ENCODE measurements around the gene SWAP70. TPM values are rescaled to one million over a fixed set of nuclear protein-coding genes. Genes with fewer than 3 reads are reported as not detected.

SWAP70 gene
- total and polyA plus RNA-seq, 2 experiments from 2014 or later, result 30.3 to 33.3 TPM

GRCh38 chr11:9719566-9720289 lies 55.9 kb downstream of the SWAP70 start (continued):
- TF ChIP-seq, protein P1, sequence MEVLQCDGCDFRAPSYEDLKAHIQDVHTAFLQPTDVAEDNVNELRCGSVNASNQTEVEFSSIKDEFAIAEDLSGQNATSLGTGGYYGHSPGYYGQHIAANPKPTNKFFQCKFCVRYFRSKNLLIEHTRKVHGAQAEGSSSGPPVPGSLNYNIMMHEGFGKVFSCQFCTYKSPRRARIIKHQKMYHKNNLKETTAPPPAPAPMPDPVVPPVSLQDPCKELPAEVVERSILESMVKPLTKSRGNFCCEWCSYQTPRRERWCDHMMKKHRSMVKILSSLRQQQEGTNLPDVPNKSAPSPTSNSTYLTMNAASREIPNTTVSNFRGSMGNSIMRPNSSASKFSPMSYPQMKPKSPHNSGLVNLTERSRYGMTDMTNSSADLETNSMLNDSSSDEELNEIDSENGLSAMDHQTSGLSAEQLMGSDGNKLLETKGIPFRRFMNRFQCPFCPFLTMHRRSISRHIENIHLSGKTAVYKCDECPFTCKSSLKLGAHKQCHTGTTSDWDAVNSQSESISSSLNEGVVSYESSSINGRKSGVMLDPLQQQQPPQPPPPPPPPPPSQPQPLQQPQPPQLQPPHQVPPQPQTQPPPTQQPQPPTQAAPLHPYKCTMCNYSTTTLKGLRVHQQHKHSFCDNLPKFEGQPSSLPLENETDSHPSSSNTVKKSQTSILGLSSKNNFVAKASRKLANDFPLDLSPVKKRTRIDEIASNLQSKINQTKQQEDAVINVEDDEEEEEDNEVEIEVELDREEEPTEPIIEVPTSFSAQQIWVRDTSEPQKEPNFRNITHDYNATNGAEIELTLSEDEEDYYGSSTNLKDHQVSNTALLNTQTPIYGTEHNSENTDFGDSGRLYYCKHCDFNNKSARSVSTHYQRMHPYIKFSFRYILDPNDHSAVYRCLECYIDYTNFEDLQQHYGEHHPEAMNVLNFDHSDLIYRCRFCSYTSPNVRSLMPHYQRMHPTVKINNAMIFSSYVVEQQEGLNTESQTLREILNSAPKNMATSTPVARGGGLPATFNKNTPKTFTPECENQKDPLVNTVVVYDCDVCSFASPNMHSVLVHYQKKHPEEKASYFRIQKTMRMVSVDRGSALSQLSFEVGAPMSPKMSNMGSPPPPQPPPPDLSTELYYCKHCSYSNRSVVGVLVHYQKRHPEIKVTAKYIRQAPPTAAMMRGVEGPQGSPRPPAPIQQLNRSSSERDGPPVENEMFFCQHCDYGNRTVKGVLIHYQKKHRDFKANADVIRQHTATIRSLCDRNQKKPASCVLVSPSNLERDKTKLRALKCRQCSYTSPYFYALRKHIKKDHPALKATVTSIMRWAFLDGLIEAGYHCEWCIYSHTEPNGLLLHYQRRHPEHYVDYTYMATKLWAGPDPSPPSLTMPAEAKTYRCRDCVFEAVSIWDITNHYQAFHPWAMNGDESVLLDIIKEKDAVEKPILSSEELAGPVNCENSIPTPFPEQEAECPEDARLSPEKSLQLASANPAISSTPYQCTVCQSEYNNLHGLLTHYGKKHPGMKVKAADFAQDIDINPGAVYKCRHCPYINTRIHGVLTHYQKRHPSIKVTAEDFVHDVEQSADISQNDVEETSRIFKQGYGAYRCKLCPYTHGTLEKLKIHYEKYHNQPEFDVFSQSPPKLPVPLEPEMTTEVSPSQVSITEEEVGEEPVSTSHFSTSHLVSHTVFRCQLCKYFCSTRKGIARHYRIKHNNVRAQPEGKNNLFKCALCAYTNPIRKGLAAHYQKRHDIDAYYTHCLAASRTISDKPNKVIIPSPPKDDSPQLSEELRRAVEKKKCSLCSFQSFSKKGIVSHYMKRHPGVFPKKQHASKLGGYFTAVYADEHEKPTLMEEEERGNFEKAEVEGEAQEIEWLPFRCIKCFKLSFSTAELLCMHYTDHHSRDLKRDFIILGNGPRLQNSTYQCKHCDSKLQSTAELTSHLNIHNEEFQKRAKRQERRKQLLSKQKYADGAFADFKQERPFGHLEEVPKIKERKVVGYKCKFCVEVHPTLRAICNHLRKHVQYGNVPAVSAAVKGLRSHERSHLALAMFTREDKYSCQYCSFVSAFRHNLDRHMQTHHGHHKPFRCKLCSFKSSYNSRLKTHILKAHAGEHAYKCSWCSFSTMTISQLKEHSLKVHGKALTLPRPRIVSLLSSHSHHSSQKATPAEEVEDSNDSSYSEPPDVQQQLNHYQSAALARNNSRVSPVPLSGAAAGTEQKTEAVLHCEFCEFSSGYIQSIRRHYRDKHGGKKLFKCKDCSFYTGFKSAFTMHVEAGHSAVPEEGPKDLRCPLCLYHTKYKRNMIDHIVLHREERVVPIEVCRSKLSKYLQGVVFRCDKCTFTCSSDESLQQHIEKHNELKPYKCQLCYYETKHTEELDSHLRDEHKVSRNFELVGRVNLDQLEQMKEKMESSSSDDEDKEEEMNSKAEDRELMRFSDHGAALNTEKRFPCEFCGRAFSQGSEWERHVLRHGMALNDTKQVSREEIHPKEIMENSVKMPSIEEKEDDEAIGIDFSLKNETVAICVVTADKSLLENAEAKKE (CRISPR knock-in tag; IDR thresholded peaks at IDR 0.05), result no peak

GRCh38 chr11:9720290-9720630 lies 56.4 kb downstream of the SWAP70 start:
- H3K9me3 Mint-ChIP-seq, result no peaks in the 10 kb centered on the region
- H2AFZ ChIP-seq, result no peak overlapping the region
- H3K4me3 ChIP-seq, result no peak overlapping the region
- no peak overlapping the region for H3K4me3 Mint-ChIP-seq
- peaks cover 12% of the 10 kb centered on the region for H3K36me3 Mint-ChIP-seq (ENCODE audit: low read depth)
- no peaks in the 10 kb centered on the region for H3K27me3 ChIP-seq (ENCODE audit: insufficient read depth)
- H4K20me1 ChIP-seq (replicated peaks; ENCODE audit: insufficient read depth), result no peaks in the 10 kb centered on the region
- no peaks in the 10 kb centered on the region for H3F3A ChIP-seq (replicated peaks; ENCODE audit: low read depth)
- H3K9me2 ChIP-seq (ENCODE audit: insufficient read depth), result no peaks in the 10 kb centered on the region
- H3K27me3 Mint-ChIP-seq (ENCODE audit: insufficient read depth, low read depth, poor library complexity), result no peaks in the 10 kb centered on the region
- no peak overlapping the region for H3K27ac Mint-ChIP-seq
- H3K4me1 Mint-ChIP-seq, result peaks cover 14% of the 10 kb centered on the region
- no peaks in the 10 kb centered on the region; the same call in 1 of the 2 replicates for H3K36me3 ChIP-seq (ENCODE audit: insufficient read depth)
- H3K79me2 ChIP-seq (replicated peaks; ENCODE audit: insufficient read depth), result no peaks in the 10 kb centered on the region
- TF ChIP-seq EZH2phosphoT487 (IDR thresholded peaks at IDR 0.05; ENCODE audit: unreplicated experiment), result no peak
- no peak overlapping the region for H3K4me2 ChIP-seq
- DNase-seq (ENCODE audit: low spot score) (no peak), ATAC-seq (no peak)
- H3K27ac ChIP-seq (ENCODE audit: low read depth), result no peak overlapping the region
- H3K4me1 ChIP-seq (ENCODE audit: insufficient read depth), result peaks cover 7% of the 10 kb centered on the region

- Histone ChIP-seq H3K4me3 (no peak overlapping the region), H3K27me3 (ENCODE audit: insufficient read depth) (no peaks in the 10 kb centered on the region), H3K9me2 (ENCODE audit: insufficient read depth) (no peaks in the 10 kb centered on the region), H3K79me2 (replicated peaks; ENCODE audit: insufficient read depth) (no peaks in the 10 kb centered on the region), H3K27ac (ENCODE audit: low read depth) (no peak overlapping the region), H3K4me1 (ENCODE audit: insufficient read depth) (peaks cover 7% of the 10 kb centered on the region), H3F3A (replicated peaks; ENCODE audit: low read depth) (no peaks in the 10 kb centered on the region), H3K4me2 (no peak overlapping the region), H3K36me3 (ENCODE audit: insufficient read depth) (no peaks in the 10 kb centered on the region), H4K20me1 (replicated peaks; ENCODE audit: insufficient read depth) (no peaks in the 10 kb centered on the region), H2AFZ (no peak overlapping the region)
- no peaks in the 10 kb centered on the region for H3K9me3 Mint-ChIP-seq
- H3K27ac Mint-ChIP-seq, result no peak overlapping the region
- H3K4me1 Mint-ChIP-seq, result peaks cover 14% of the 10 kb centered on the region
- no peak for ATAC-seq
- no peak overlapping the region for H3K4me3 Mint-ChIP-seq
- H3K27me3 Mint-ChIP-seq (ENCODE audit: insufficient read depth, low read depth, poor library complexity), result no peaks in the 10 kb centered on the region
- H3K36me3 Mint-ChIP-seq (ENCODE audit: low read depth), result peaks cover 3% of the 10 kb centered on the region
- DNase-seq (ENCODE audit: low spot score), result no peak
- TF ChIP-seq EZH2phosphoT487 (IDR thresholded peaks at IDR 0.05; ENCODE audit: unreplicated experiment) (no peak), REST (IDR thresholded peaks at IDR 0.05; ENCODE audit: unreplicated experiment) (no peak), JUNB (IDR thresholded peaks at IDR 0.05; ENCODE audit: unreplicated experiment) (no peak), CTCF (conservative IDR thresholded peaks at IDR 0.05; ENCODE audit: low read depth in 2 of 2) (no peak), EZH2 (IDR thresholded peaks at IDR 0.05; ENCODE audit: low read depth, unreplicated experiment) (no peak)
Measured at GRCh38 chr11:9722023-9722422, 58.1 kb downstream of the SWAP70 start.
